A549 (cell line): Measurements from ENCODE around the gene RGS9BP. TPM values are rescaled to one million over a fixed set of nuclear protein-coding genes. Genes with fewer than 3 reads are reported as not detected.

Source experiments
- ATAC-seq, 2 experiments: fragments of 200-7000 bp in 1 of 2; fragments of >200 bp in 1 of 2; cut with Nextera tagmentation in 1 of 2; cut with Tn5 transposase in 1 of 2; 3 replicates each; pipeline versions ENCODE4 v1.8.0 to v1.9.1; 2018 to 2020; ENCODE audit warnings: mild to moderate bottlenecking in 1 of 2, moderate library complexity in 1 of 2
- CTCF ChIA-PET: fragments of 300-600 bp; sonication (Branson Sonifier 250); formaldehyde crosslinking; extraction: SDS; loops from one replicate; lab custom pipeline; 2021; ENCODE audit warnings: antibody characterized with exemption, inconsistent platforms; lab: Yijun Ruan, JAX
- POLR2A ChIA-PET: fragments of 350-600 bp; formaldehyde crosslinking; extraction: SDS; loops from one replicate; lab custom pipeline; 2021; ENCODE audit warnings: antibody characterized with exemption, inconsistent platforms; lab: Yijun Ruan, JAX
- DNase-seq, 2 experiments: peaks; one replicate each; pipeline versions ENCODE4 v3.0.0 to v3.0.0-alpha.2; 2011 to 2016; ENCODE audit warnings: low read depth in 1 of 2, low spot score in 1 of 2
- FAIRE-seq: peaks from 2 replicates; lab custom pipeline; 2011; peaks lifted over from hg19 to GRCh38; lab: Jason Lieb, UNC
- H3K27ac ChIP-seq, 2 experiments: fragments of >200 bp; sonication (Bioruptor Twin); formaldehyde crosslinking; 3 replicates each; pipeline ENCODE4 v1.5.1; 2016 to 2017
- H3K4me1 ChIP-seq: fragments of >200 bp; sonication (Bioruptor Twin); formaldehyde crosslinking; 3 replicates; pipeline ENCODE4 v1.6.1; 2016
- H3K4me2 ChIP-seq: fragments of >200 bp; sonication (Bioruptor Twin); formaldehyde crosslinking; 3 replicates; pipeline ENCODE4 v1.6.1; 2016
- H3K4me3 ChIP-seq: fragments of >200 bp; sonication (Bioruptor Twin); formaldehyde crosslinking; 3 replicates; pipeline ENCODE4 v1.5.1; 2016
- H3K9me3 ChIP-seq: fragments of >200 bp; sonication (Bioruptor Twin); formaldehyde crosslinking; 3 replicates; pipeline ENCODE4 v1.6.1; 2016
- CBX8 ChIP-seq: fragments of 200-600 bp; sonication (generic); IDR thresholded peaks from 2 replicates; pipeline ENCODE4 v1.6.1; 2016
- CHD2 ChIP-seq: fragments of 150-350 bp; IDR thresholded peaks from 2 replicates; pipeline ENCODE4 v1.6.1; 2014; ENCODE audit warnings: low read length; ENCODE audit not compliant: partially characterized antibody
- CHD4 ChIP-seq: fragments of 200-600 bp; sonication (generic); IDR thresholded peaks from 2 replicates; pipeline ENCODE4 v1.6.1; 2016; ENCODE audit warnings: antibody characterized with exemption, mild to moderate bottlenecking, borderline replicate concordance
- E2F6 ChIP-seq: IDR thresholded peaks from 2 replicates; pipeline ENCODE4 v1.6.1; 2012; ENCODE audit warnings: low read depth, borderline replicate concordance
- EP300 ChIP-seq, 2 experiments: fragments of >200 bp; sonication (Bioruptor Twin); formaldehyde crosslinking; IDR thresholded peaks; 2 replicates in 1 of 2; 3 replicates in 1 of 2; pipeline ENCODE4 v1.6.1; 2016 to 2017
- FOXS1 ChIP-seq: fragments of 250-450 bp; sonication (Bioruptor Pico); IDR thresholded peaks from 2 replicates; pipeline ENCODE4 v1.5.0; 2020; ENCODE audit warnings: mild to moderate bottlenecking, moderate library complexity
- GATA3 ChIP-seq: IDR thresholded peaks from 2 replicates; pipeline ENCODE4 v1.6.1; 2012; ENCODE audit warnings: borderline replicate concordance
- HEYL ChIP-seq: fragments of 250-450 bp; sonication (Bioruptor Pico); IDR thresholded peaks from 2 replicates; pipeline ENCODE4 v1.8.0; 2021; ENCODE audit warnings: mild to moderate bottlenecking, moderate library complexity
- HOXB13 ChIP-seq: fragments of 250-450 bp; sonication (Bioruptor Pico); IDR thresholded peaks from 2 replicates; pipeline ENCODE4 v1.5.0; 2020; ENCODE audit warnings: low read depth, mild to moderate bottlenecking, moderate library complexity
- KDM1A ChIP-seq: fragments of 200-600 bp; sonication (generic); IDR thresholded peaks from 2 replicates; pipeline ENCODE4 v1.6.1; 2016; ENCODE audit warnings: low read depth, mild to moderate bottlenecking
- KDM5A ChIP-seq: fragments of 200-600 bp; sonication (generic); IDR thresholded peaks from 2 replicates; pipeline ENCODE4 v1.6.1; 2016; ENCODE audit warnings: antibody characterized with exemption, mild to moderate bottlenecking
- MAZ ChIP-seq: fragments of 150-350 bp; IDR thresholded peaks from 2 replicates; pipeline ENCODE4 v1.6.1; 2014; ENCODE audit warnings: antibody characterized with exemption, low read depth, low read length, borderline replicate concordance
- MYC ChIP-seq: IDR thresholded peaks from 2 replicates; pipeline ENCODE4 v1.6.1; 2012; ENCODE audit warnings: mild to moderate bottlenecking, inconsistent platforms, low read length, improper control_type of control experiment, borderline replicate concordance
- NFE2L2 ChIP-seq: fragments of 150-350 bp; conservative IDR thresholded peaks from 2 replicates; pipeline ENCODE4 v1.6.1; 2014; ENCODE audit warnings: low read length
- NPAS2 ChIP-seq: fragments of 250-450 bp; sonication (Bioruptor Pico); IDR thresholded peaks from 2 replicates; pipeline ENCODE4 v1.8.0; 2022; ENCODE audit warnings: mild to moderate bottlenecking, moderate library complexity, borderline replicate concordance
- POLR2AphosphoS2 ChIP-seq: conservative IDR thresholded peaks from 2 replicates; pipeline ENCODE4 v1.6.1; 2012; ENCODE audit warnings: low read length, improper control_type of control experiment, inconsistent platforms
- RAD21 ChIP-seq, 2 experiments: fragments of >200 bp in 1 of 2; sonication (Bioruptor Twin) in 1 of 2; formaldehyde crosslinking in 1 of 2; IDR thresholded peaks in 1 of 2; conservative IDR thresholded peaks in 1 of 2; 2 replicates in 1 of 2; 3 replicates in 1 of 2; pipeline ENCODE4 v1.6.1; 2012 to 2018; ENCODE audit warnings: inconsistent platforms in 1 of 2
- RCOR1 ChIP-seq: fragments of 150-350 bp; IDR thresholded peaks from 2 replicates; pipeline ENCODE4 v1.6.1; 2014; ENCODE audit warnings: antibody characterized with exemption, low read length, low read depth
- RNF2 ChIP-seq: fragments of 200-600 bp; sonication (generic); IDR thresholded peaks from 2 replicates; pipeline ENCODE4 v1.6.1; 2016; ENCODE audit warnings: low read depth, mild to moderate bottlenecking, antibody characterized with exemption, moderate library complexity, borderline replicate concordance
- SMC3 ChIP-seq: fragments of >200 bp; sonication (Bioruptor Twin); formaldehyde crosslinking; IDR thresholded peaks from 3 replicates; pipeline ENCODE4 v1.6.1; 2018; ENCODE audit warnings: inconsistent platforms
- TFCP2L1 ChIP-seq: fragments of 250-450 bp; sonication (Bioruptor Pico); IDR thresholded peaks from 2 replicates; pipeline ENCODE4 v1.5.0; 2021; ENCODE audit warnings: mild to moderate bottlenecking
- USF2 ChIP-seq: fragments of 450-650 bp; IDR thresholded peaks from 2 replicates; pipeline ENCODE4 v1.6.1; 2014; ENCODE audit warnings: antibody characterized with exemption
- ZNF302 ChIP-seq: fragments of 250-450 bp; sonication (Bioruptor Pico); IDR thresholded peaks from 2 replicates; pipeline ENCODE4 v1.9.0; 2021; ENCODE audit warnings: inconsistent platforms, mild to moderate bottlenecking, moderate library complexity
- ZSCAN20 ChIP-seq: fragments of 250-450 bp; sonication (Bioruptor Pico); IDR thresholded peaks from 2 replicates; pipeline ENCODE4 v1.8.0; 2022; ENCODE audit warnings: mild to moderate bottlenecking, moderate library complexity
- WGBS: methylation state at CpG from one replicate; pipeline ENCODE4 v1.1.6; 2017; ENCODE audit errors: missing lambda C conversion rate; 5-methylcytosine and 5-hydroxymethylcytosine counted together
- polyA plus RNA-seq, 4 experiments: library from polyadenylated mRNA; depleted of rRNA in 3 of 4; stranded (reverse); fragments of >200 nt; fragmentation: RNase III in 1 of 4; extraction: RNeasy Plus Mini Kit Qiagen cat#74134 plus additional on column Dnase treatment in 1 of 4; gene quantifications; 2 replicates in 3 of 4; 3 replicates in 1 of 4; pipeline ENCODE4 v1.2.3, GENCODE V29; 2011 to 2017
- TF ChIP-seq, protein P1 (sequence below): fragments of 250-450 bp; sonication (Bioruptor Pico); IDR thresholded peaks from 2 replicates; pipeline ENCODE4 v1.5.0; 2020; ENCODE audit warnings: low read depth, mild to moderate bottlenecking, moderate library complexity
- TF ChIP-seq, protein P2 (sequence below): IDR thresholded peaks from 2 replicates; pipeline ENCODE4 v1.6.1; 2012

Gene RGS9BP
- polyA plus RNA-seq, 2 of the 4 experiments (the other 2 are of a cell fraction): 0.17 to 0.41 TPM

DNA sequence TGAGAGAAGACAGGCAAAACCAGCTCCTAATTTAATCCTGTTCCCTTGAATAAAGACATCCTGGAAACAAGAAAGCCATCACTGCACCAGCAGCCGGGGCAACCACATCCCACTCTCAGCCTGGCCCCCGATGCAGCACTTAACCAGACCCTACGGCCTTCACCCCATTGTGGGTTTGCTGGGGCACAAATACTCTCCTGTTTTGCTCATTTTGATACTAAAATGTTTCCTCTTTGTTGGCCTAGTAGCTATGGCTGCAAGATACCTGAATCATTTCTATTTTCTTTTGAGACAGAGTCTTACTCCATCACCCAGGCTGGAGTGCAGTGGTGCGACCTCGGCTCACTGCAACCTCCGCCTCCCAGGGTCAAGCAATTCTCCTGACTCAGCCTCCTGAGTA is 29.1 kb upstream of the RGS9BP start:
- Histone ChIP-seq H3K27ac (no peak overlapping the region), H3K4me1 (no peaks in the 10 kb centered on the region), H3K9me3 (no peaks in the 10 kb centered on the region), H3K4me3 (no peak overlapping the region), H3K4me2 (no peak overlapping the region)
- CTCF ChIA-PET: interaction anchor here (1.4 to 2.8 kb wide), 4 partner anchors 9 to 49 kb away, joined by 3 to 12 read pairs (median 6); no protein-coding TSS in a partner anchor
- POLR2A ChIA-PET: no interaction called here
- FAIRE-seq: no peak
- WGBS: 93% methylated on average over 6 of the region's 6 CpGs
- no peak for ATAC-seq
- no peak for DNase-seq
- no peak for TF ChIP-seq RNF2
- no peak for TF ChIP-seq TFCP2L1 (CRISPR knock-in tag)
- no peak for TF ChIP-seq KDM5A
- no peak for TF ChIP-seq POLR2AphosphoS2
- no peak for TF ChIP-seq CHD4
- no peak for TF ChIP-seq SMC3
- no peak for TF ChIP-seq RCOR1
- TF ChIP-seq RAD21 (conservative IDR thresholded peaks at IDR 0.05 in 1 of 2, IDR thresholded peaks at IDR 0.05 in 1 of 2): no peak
- no peak for TF ChIP-seq NFE2L2
- no peak for TF ChIP-seq HEYL (CRISPR knock-in tag)
- TF ChIP-seq EP300 (IDR thresholded peaks at IDR 0.05): no peak

- Histone ChIP-seq H3K9me3 (no peaks in the 10 kb centered on the region), H3K4me1 (no peaks in the 10 kb centered on the region), H3K4me3 (no peak overlapping the region), H3K4me2 (no peak overlapping the region), H3K27ac (no peak overlapping the region)
- ChIA-PET POLR2A (no interaction called here), CTCF (interaction anchor here (0.9 to 2.8 kb wide), 5 partner anchors 9 to 50 kb away, joined by 3 to 12 read pairs (median 3); no protein-coding TSS in a partner anchor)
- TF ChIP-seq HOXB13 (CRISPR knock-in tag) (no peak), CHD2 (no peak), CBX8 (no peak), RCOR1 (no peak)
- TF ChIP-seq, protein P1, sequence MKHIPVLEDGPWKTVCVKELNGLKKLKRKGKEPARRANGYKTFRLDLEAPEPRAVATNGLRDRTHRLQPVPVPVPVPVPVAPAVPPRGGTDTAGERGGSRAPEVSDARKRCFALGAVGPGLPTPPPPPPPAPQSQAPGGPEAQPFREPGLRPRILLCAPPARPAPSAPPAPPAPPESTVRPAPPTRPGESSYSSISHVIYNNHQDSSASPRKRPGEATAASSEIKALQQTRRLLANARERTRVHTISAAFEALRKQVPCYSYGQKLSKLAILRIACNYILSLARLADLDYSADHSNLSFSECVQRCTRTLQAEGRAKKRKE (CRISPR knock-in tag): no peak
- DNase-seq: no peak
- no peak for FAIRE-seq
- ATAC-seq: no peak
- WGBS: 94% methylated on average over 8 of the region's 8 CpGs
These were observed 28.3 kb upstream of the RGS9BP start for GRCh38 chr19:32647361-32647760.

GRCh38 chr19:32649751-32650150 is 25.9 kb upstream of the RGS9BP start:
- CTCF ChIA-PET: interaction anchor here (1.0 to 1.7 kb wide), 4 partner anchors 10 to 50 kb away, joined by 3 to 6 read pairs (median 4); no protein-coding TSS in a partner anchor
- H3K4me2 ChIP-seq: no peak overlapping the region
- POLR2A ChIA-PET: no interaction called here
- ATAC-seq (no peak), FAIRE-seq (no peak), DNase-seq (no peak)
- no peak for TF ChIP-seq MAZ
- TF ChIP-seq MYC: no peak
- TF ChIP-seq FOXS1: no peak
- no peak for TF ChIP-seq USF2
- TF ChIP-seq POLR2AphosphoS2: no peak
- no peak for TF ChIP-seq ZSCAN20 (CRISPR knock-in tag)
- TF ChIP-seq E2F6: no peak
- TF ChIP-seq GATA3: no peak
- TF ChIP-seq, protein P2, sequence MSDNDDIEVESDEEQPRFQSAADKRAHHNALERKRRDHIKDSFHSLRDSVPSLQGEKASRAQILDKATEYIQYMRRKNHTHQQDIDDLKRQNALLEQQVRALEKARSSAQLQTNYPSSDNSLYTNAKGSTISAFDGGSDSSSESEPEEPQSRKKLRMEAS: no peak
- no peak for TF ChIP-seq ZNF302 (CRISPR knock-in tag)
- no peak for TF ChIP-seq NPAS2 (CRISPR knock-in tag)
- no peak for TF ChIP-seq RCOR1
- no peak for TF ChIP-seq KDM1A
- H3K4me1 ChIP-seq: no peaks in the 10 kb centered on the region
- H3K9me3 ChIP-seq: no peaks in the 10 kb centered on the region
- H3K27ac ChIP-seq: no peak overlapping the region
- WGBS: 94% methylated on average over 11 of the region's 11 CpGs
- H3K4me3 ChIP-seq: no peak overlapping the region
